ENCODE measurements around the gene MRPL48.
A peak's percentile ranks its signal among the peaks of the same experiment; 100 is the strongest.

The MRPL48 gene

GRCh38 chr11:73830261-73830660 is 42.6 kb downstream of the MRPL48 start:
- no peak overlapping the region for H3K4me3 ChIP-seq (ENCODE audit: low read length)
- DNase-seq (ENCODE audit: low read depth) = no peak
- no peak for TF ChIP-seq CTCF (IDR thresholded peaks at IDR 0.05; ENCODE audit: insufficient read depth, low read depth, low read length, missing control alignments)

GRCh38 chr11:73833067-73833466 is 45.4 kb downstream of the MRPL48 start:
- no peak for TF ChIP-seq CTCF (IDR thresholded peaks at IDR 0.05; ENCODE audit: insufficient read depth, low read depth, low read length, missing control alignments)
- DNase-seq (ENCODE audit: low read depth) = peak; percentile 15
- no peak overlapping the region for H3K4me3 ChIP-seq (ENCODE audit: low read length)

- no peak overlapping the region for H3K4me3 ChIP-seq (ENCODE audit: low read length)
- no peak for TF ChIP-seq CTCF (IDR thresholded peaks at IDR 0.05; ENCODE audit: insufficient read depth, low read depth, low read length, missing control alignments)
- DNase-seq (ENCODE audit: low read depth) = no peak
These were observed 50.9 kb downstream of the MRPL48 start for GRCh38 chr11:73838443-73839122.

GRCh38 chr11:73839123-73839457 is 51.4 kb downstream of the MRPL48 start:
- H3K4me3 ChIP-seq (ENCODE audit: low read length) = no peak overlapping the region
- no peak for TF ChIP-seq CTCF (IDR thresholded peaks at IDR 0.05; ENCODE audit: insufficient read depth, low read depth, low read length, missing control alignments)
- no peak for DNase-seq (ENCODE audit: low read depth)

GRCh38 chr11:73851046-73851764 is 63.5 kb downstream of the MRPL48 start:
- no peak overlapping the region for H3K4me3 ChIP-seq (ENCODE audit: low read length)
- TF ChIP-seq CTCF (IDR thresholded peaks at IDR 0.05; ENCODE audit: insufficient read depth, low read depth, low read length, missing control alignments) = no peak
- DNase-seq (ENCODE audit: low read depth) = no peak

- no peak for DNase-seq (ENCODE audit: low read depth)
- H3K4me3 ChIP-seq (ENCODE audit: low read length) = no peak overlapping the region
- no peak for TF ChIP-seq CTCF (IDR thresholded peaks at IDR 0.05; ENCODE audit: insufficient read depth, low read depth, low read length, missing control alignments)
These were observed 64.4 kb downstream of the MRPL48 start for GRCh38 chr11:73852049-73852448.

- no peak for TF ChIP-seq CTCF (IDR thresholded peaks at IDR 0.05; ENCODE audit: insufficient read depth, low read depth, low read length, missing control alignments)
- peak; percentile 88 for DNase-seq (ENCODE audit: low read depth)
- H3K4me3 ChIP-seq (ENCODE audit: low read length) = no peak overlapping the region
These were observed 67.0 kb downstream of the MRPL48 start for GRCh38 chr11:73854680-73855079.
